Vagina (tissue), 2 donors: ENCODE data around the gene RAPGEF5.

Experiments used
- POLR2AphosphoS5 ChIP-seq, 2 donors: sonication (generic); formaldehyde crosslinking; IDR thresholded peaks; one replicate each; pipeline ENCODE4 v1.9.0; 2017; ENCODE audit warnings: antibody characterized with exemption in 2 of 2, mild to moderate bottlenecking in 2 of 2, low read depth in 1 of 2; ENCODE audit not compliant: insufficient read depth in 1 of 2
- TF ChIP-seq, protein P1 (sequence below), 3 experiments: fragments of 450-650 bp in 2 of 3; fragments of 200-600 bp in 1 of 3; sonication (generic) in 1 of 3; IDR thresholded peaks; one replicate each; pipeline ENCODE4 v1.5.1; 2017 to 2019; ENCODE audit warnings: antibody characterized with exemption in 3 of 3, mild to moderate bottlenecking in 2 of 3, moderate library complexity in 2 of 3

DNA sequence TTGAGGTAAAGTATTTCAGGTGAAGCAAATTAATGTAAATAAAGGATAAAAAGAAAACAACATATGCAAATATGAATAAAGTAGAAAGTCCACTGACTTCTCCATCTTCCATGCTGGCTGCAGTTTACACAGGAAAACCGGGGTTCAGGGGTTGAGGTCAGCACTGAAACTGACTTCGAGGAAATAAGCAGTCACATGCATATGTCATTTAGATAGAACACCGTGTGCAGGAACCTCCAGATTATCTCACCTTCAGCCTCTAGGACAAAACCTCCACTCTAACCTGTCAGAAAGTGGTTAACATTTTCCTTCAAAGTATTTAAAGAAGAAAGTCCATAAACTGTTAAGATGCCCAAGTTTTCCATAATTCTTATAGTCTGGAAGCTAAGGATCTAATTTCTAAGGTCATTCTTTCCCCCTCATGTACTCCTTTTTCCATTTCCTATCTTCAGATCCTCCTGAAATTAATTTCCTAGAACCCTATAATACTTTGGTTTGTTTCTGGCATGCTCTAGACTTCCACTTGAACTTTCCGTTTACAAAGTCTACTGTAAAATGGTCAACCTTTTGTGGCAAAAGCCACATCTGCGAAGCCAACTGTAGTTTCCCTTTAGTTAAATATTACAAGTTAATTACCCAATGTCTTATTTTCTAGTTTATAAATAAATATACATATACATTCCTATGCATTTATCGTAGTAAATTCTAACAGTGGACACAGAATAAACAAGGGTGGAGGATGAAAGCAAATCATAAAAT is 173.3 kb downstream of the RAPGEF5 start:
- no peak for TF ChIP-seq POLR2AphosphoS5 (IDR thresholded peaks at IDR 0.05; ENCODE audit: insufficient read depth in 1 of 2, low read depth in 1 of 2)
- TF ChIP-seq, protein P1, sequence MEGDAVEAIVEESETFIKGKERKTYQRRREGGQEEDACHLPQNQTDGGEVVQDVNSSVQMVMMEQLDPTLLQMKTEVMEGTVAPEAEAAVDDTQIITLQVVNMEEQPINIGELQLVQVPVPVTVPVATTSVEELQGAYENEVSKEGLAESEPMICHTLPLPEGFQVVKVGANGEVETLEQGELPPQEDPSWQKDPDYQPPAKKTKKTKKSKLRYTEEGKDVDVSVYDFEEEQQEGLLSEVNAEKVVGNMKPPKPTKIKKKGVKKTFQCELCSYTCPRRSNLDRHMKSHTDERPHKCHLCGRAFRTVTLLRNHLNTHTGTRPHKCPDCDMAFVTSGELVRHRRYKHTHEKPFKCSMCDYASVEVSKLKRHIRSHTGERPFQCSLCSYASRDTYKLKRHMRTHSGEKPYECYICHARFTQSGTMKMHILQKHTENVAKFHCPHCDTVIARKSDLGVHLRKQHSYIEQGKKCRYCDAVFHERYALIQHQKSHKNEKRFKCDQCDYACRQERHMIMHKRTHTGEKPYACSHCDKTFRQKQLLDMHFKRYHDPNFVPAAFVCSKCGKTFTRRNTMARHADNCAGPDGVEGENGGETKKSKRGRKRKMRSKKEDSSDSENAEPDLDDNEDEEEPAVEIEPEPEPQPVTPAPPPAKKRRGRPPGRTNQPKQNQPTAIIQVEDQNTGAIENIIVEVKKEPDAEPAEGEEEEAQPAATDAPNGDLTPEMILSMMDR (IDR thresholded peaks at IDR 0.05) = no peak
